Adipose tissue (tissue), 3 donors: ENCODE results near the gene RAB9A. TPM values are rescaled to one million over a fixed set of nuclear protein-coding genes. Genes with fewer than 3 reads are reported as not detected.
"Not testable (repeated sequence)": the region's sequence is repeated elsewhere in the genome, so short reads cannot be mapped to it uniquely, and the experiment has no call there.

Experiments used
- H3K27ac ChIP-seq: one replicate; pipeline ENCODE4 v1.5.1; 2013; ENCODE audit warnings: low read depth, low read length
- WGBS, 3 donors: extraction: QIAGEN DNeasy Blood & Tissue Kit; methylation state at CpG; one replicate each; pipeline ENCODE4 v1.1.7; 2013; 5-methylcytosine and 5-hydroxymethylcytosine counted together
- polyA plus RNA-seq, 3 donors: library from polyadenylated mRNA; stranded (reverse); fragments of 200-250 nt; gene quantifications; one replicate each; pipeline ENCODE4 v1.2.3, GENCODE V29; 2013
- donor health status: healthy with polysubstance abuse.
- donor health status: Bipolar disorder and iron deficiency.
- donor health status: healthy.

RAB9A gene
- polyA plus RNA-seq, 3 donors, result 14.2 to 24.3 (median 23.5) TPM

- 53 to 77% (median 74%) methylated on average over 3 of the region's 3 CpGs for WGBS, 3 donors
Observed at GRCh38 chrX:13666836-13667235, 22.1 kb upstream of the RAB9A start.

GRCh38 chrX:13667919-13668318 is 21.0 kb upstream of the RAB9A start:
- H3K27ac ChIP-seq, result no peak overlapping the region

More at GRCh38 chrX:13666836-13667235, 22.1 kb upstream of the RAB9A start:
- no peak overlapping the region for H3K27ac ChIP-seq

- WGBS, 3 donors, result 13 to 42% (median 17%) methylated on average over 9 of the region's 9 CpGs
- no peak overlapping the region for H3K27ac ChIP-seq
Observed at GRCh38 chrX:13669246-13669737, 19.6 kb upstream of the RAB9A start.

- WGBS, 3 donors, result 88 to 94% (median 94%) methylated on average over 8 of the region's 8 CpGs
Observed at GRCh38 chrX:13669755-13670154, 19.2 kb upstream of the RAB9A start.

DNA sequence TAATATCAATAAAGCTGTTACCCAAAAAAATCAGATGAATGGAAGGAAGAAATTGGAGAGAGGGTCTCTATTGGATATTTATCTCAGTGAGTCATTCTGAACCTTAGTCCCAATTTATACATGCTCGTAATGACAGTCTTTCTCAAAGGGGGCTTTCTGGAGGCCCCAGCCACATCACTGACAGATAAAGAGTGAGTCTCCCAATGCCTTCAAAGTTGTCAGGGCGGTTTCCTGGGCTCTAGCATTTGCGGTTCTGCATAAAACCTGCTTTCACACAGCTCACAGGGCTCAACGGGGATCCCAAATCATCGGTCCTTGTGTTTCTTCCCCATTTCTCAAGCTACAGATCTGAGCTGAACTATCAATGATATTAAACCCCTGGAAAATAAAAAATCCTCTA is 18.7 kb upstream of the RAB9A start:
- WGBS, 3 donors, result 82 to 97% (median 89%) methylated on average over 5 of the region's 5 CpGs
- H3K27ac ChIP-seq, result no peak overlapping the region

More at GRCh38 chrX:13669755-13670154, 19.2 kb upstream of the RAB9A start:
- not testable (repeated sequence) for H3K27ac ChIP-seq

- no peak overlapping the region for H3K27ac ChIP-seq
Observed at GRCh38 chrX:13673016-13673415, 15.9 kb upstream of the RAB9A start.

DNA sequence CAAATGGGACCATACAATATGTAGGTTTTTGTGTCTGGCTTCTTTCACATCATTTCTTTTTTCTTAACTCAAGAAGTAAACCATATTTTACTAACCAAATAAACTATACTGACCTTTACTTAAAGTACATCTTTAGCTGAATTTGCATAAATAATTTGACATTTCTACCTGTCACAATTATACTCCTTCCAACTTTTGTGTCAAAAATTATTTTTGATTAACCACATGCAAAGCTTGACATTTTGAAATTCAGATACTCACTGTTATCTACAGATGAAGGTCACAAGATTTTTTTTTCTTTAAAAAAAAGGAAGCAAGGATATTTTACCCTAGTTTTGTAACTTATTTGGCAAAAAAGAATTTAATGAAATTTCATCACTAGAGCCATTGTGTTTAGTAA is 12.0 kb upstream of the RAB9A start:
- no peak overlapping the region for H3K27ac ChIP-seq

GRCh38 chrX:13679700-13680099 is 9.2 kb upstream of the RAB9A start:
- WGBS, 3 donors, result 92 to 100% (median 97%) methylated on average over 3 to 4 of the region's 4 CpGs
- H3K27ac ChIP-seq, result not testable (repeated sequence)

GRCh38 chrX:13681595-13681994 is 7.3 kb upstream of the RAB9A start:
- no peak overlapping the region for H3K27ac ChIP-seq
- WGBS, 3 donors, result 75 to 90% (median 87%) methylated on average over 7 of the region's 7 CpGs

GRCh38 chrX:13684361-13684760 is 4.6 kb upstream of the RAB9A start:
- no peak overlapping the region for H3K27ac ChIP-seq
- 76 to 91% (median 90%) methylated on average over 4 of the region's 4 CpGs for WGBS, 3 donors

DNA sequence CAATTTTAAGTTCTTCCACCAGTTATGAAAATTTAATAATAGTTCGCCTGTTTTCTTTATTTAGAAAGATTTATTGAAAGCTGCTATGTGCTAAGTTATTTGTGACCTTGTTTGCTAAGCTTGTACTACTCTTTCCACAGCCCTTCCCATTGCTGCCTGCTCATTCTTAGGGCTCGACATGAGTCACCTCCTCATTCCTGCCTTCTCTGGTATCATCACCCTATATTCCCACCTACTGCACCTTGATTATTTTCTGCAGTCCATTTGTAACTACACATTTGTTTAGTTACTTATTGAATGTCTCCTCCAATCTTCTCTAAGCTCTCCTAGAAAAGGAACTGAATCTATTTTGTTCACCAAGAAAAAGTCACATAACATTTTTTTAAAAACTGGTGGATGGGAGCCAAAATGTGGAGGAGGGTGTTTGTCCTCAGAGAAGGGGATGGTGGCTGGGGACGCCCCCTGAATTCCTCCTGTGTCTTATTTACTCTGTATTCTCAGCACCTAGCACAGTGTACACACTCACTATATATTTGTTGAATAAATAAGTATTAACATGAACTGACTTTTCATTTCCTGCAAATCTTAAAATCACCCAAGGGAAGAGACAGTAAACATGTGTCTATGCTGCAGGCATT is 3.7 kb upstream of the RAB9A start:
- H3K27ac ChIP-seq, result no peak overlapping the region
- 42 to 79% (median 49%) methylated on average over 3 of the region's 3 CpGs for WGBS, 3 donors

GRCh38 chrX:13687203-13687602 is 1.7 kb upstream of the RAB9A start:
- WGBS, 3 donors, result 64 to 92% (median 68%) methylated on average over 1 of the region's 1 CpG
- H3K27ac ChIP-seq, result no peak overlapping the region

- H3K27ac ChIP-seq, result no peak overlapping the region
- WGBS, 3 donors, result 8 to 11% (median 8%) methylated on average over 13 of the region's 13 CpGs
Observed at GRCh38 chrX:13688384-13688957, 457 bp upstream of the RAB9A start.

- WGBS, 3 donors, result 0 to 6% (median 1%) methylated on average over 16 of the region's 16 CpGs
- no peak overlapping the region for H3K27ac ChIP-seq
Observed at GRCh38 chrX:13689741-13690211, 848 bp downstream of the RAB9A start.

- H3K27ac ChIP-seq, result no peak overlapping the region
- WGBS, 3 donors, result 59 to 66% (median 61%) methylated on average over 3 of the region's 3 CpGs
Observed at GRCh38 chrX:13690836-13691235, 1.9 kb downstream of the RAB9A start.

DNA sequence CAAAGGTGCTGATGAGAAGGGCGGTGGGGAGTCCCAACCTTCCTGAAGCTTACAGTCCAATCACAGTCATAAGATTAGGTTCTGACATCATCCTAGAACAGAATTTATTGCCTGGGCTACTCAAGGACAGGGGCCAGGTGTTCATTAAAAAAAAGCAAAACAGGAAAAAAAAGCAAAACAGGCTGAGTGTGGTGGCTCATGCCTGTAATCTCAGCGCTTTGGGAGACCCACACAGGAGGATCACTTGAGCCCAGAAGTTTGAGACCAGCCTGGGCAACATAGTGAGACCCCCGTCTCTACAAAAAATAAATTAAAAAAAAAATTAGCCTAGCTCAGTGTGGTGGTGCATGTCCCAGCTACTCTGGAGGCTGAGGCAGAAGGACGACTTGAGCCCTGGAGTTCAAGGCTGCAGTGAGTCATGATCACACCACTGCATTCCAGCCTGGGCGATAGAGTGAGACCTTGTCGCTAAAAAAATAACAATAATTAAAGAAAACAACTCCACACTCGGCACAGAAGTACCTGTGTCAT is 3.0 kb downstream of the RAB9A start:
- WGBS, 3 donors, result 34 to 82% (median 76%) methylated on average over 7 of the region's 7 CpGs
- H3K27ac ChIP-seq, result no peak overlapping the region

DNA sequence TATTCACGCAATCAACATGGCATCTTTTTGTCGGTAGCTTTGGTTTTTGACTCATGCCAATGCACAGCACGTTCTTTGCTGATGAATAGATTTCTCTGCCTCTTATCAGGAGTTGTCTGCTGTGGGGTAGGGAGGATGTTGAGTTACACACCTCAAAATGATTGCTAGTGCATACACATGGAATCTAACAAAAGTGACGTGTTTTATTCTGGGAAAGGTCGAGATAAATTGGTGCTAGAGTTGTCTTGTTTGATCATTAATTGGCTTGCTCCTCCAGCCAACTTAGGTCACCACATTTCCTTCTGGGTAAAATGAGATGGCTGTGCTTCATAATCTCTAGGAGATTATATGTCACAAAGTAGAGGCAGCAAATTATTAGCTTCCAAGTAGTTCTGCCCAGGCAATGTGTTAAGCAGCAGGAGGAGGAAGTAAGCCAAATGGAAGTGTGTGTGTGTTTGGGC is 3.9 kb downstream of the RAB9A start:
- H3K27ac ChIP-seq, result no peak overlapping the region
- 25 to 71% (median 68%) methylated on average over 5 of the region's 5 CpGs for WGBS, 3 donors

- 20 to 57% (median 51%) methylated on average over 7 of the region's 7 CpGs for WGBS, 3 donors
- no peak overlapping the region for H3K27ac ChIP-seq
Observed at GRCh38 chrX:13693341-13693961, 4.5 kb downstream of the RAB9A start.

DNA sequence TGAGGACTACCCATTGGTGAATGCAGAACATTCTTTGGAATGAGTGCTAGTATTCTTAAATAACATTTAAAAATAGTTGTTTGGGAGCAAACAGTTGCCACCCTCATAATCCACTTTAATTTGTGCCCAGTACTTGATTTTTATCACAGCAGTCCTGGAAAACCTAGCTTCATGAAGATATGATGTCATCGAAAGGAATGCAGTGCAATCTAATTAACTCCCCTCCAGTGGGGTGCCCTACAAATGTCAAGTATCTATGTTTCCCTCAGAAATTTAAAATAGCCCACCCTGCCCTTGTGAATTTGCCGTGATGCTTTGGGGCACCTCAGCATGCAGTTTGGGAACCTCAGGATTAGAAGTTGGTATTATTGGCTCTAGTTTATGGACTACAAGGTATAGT is 5.4 kb downstream of the RAB9A start:
- 65 to 81% (median 80%) methylated on average over 2 of the region's 2 CpGs for WGBS, 3 donors
- H3K27ac ChIP-seq, result no peak overlapping the region
